Dermis microvascular lymphatic vessel endothelial cell (primary cell): ENCODE data around the gene SPACA6. TPM values are rescaled to one million over a fixed set of nuclear protein-coding genes. Genes with fewer than 3 reads are reported as not detected.
A peak's percentile ranks its signal among the peaks of the same experiment; 100 is the strongest.

Source experiments
- DNase-seq, 2 donors: peaks; one replicate each; pipeline versions ENCODE4 v3.0.0 to v3.0.0-alpha.2; 2010; ENCODE audit warnings: low read depth in 2 of 2
- total RNA-seq: library from RNA; depleted of rRNA; stranded (reverse); fragments of >200 nt; gene quantifications from 2 replicates; pipeline ENCODE4 v1.2.1, GENCODE V29; 2014

SPACA6 gene
- total RNA-seq, 1 donor from 2014 or later: 3.5 TPM

DNA sequence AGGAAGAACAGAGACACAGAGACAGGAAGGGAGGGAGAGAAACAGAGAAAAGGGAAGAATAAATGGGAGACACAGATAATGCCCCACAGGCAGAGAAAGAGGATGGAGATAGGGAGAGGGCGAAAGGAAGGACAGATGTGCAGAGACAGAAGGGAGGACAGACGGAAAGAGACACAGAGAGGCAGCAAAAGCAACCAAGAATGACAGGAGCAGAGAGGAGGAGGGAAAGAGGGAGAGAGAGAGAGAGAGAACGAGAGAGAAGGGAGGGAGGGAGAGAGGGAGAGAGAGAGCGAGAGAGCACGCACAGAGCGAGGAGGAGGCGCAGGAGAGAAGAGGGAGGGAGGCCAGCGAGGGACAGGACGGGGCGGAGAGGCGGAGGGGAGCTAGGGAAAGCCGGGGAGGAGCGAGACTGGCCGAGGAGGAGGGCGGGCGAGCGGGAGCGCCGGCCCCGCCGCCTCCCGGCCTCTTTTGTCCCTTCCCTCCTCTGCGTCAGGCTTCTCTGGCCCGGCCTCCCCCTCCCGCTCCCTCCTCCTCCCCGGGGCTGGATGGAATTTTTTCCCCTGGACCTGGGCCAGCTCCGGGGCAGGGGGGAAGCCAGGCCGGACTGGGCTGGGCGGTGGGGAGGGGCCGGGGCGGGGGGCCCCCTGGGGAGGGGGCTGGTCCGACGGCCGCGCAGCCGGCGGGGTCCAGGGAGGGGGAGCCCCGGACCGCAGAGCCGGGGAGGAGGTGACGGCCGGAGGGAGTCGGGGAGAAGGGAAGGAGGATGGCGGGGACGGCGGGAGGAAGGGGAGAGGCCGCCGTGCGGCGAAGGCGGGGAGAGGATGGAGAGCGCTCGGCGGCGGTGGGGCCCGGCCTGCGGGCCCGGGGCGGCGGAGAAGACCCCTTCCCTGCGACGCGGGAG lies 4.2 kb upstream of the SPACA6 start:
- DNase-seq: peak; percentile 79 to 97

DNA sequence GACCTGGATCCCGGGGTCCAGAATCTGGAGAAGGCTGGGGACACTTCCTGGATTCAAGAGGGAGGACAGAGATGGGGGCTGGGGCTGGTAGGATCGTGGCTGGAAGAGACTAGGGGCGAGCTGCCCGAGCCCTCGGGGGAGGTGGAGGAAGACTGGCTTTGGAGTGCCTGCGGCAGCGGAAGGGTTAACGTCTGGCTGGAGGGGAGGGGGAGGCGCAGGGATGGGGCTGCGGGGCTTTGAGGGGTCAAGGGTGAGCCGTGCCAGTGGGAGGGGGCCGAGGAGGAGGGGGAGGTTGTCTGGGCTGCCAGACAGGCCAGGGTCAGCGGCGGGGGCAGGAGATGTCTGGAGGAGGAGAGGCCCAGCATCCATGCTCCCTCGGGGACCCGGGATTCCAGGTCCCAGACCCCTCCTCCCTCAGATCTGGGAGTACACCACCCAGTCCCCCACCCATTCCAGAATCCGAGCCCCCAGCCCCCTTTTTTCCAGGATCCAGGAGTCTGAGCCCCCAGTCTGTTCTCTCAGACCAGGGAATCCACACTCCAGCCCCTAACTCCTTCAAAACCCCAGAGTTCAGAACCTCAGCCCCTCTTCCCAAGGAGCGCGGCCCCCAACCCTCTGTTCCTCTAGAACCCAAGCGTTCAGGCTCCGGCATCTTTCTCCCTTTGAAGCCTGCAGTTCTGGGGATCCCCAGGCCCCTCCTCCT lies 3.2 kb upstream of the SPACA6 start:
- peak in 1 of 2 donors; percentile 40 for DNase-seq

DNA sequence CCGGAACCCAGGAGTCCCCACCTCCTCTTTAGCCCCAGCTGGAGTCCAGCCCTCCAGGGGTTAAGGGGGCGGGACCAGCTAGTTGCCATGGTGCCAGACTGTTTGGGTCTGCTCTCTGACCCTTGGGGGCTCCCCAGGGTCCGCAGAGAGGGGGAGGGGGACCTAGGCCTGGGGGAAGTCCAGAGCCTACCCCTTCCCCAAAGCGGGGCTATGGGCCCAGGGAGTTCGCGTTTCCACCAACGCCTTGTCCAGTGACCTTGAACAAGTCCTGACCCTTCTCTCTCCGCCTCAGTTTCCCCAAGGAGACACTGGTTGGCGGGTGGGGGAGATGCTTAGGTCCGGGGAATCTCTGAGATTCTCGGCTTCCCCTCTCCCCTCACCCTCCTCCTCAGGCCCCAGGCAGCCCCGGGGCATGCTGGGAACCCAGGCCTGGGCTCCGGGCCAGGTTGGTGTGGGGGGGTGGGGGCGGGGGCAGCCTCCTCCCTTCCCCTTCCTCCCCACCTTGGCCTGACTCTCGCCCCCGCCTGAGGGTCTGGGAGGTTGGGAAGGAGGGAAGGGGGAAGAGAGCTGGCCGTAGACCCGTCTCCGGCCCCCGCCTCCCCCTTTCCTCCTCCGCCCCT lies 2.6 kb upstream of the SPACA6 start:
- DNase-seq: peak; percentile 33 to 81

DNA sequence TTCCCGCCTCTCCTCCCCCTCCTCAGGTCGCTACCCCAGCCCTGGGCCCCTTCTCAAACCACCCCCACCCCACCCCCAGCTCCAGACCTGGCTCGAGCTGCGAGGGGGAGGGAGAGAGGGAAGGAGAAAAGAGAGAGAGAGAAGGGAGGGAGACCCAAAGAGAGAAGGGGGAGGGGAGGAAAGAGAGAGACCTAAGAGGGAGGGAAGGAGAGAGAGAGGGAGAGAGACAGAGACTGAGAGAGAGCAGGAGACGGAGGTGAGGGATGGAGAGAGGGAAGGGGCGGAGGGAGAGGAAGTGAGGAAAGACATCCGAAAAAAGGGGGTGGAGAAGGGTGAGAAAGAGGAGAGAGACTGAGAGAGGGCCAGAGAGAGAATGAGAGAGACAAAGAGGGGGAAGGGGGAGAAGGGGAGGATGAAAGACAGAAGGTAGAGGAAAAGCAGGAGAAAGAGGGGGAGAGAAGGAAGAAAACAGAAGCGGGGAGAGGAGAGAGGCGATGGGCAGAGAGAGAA lies 2.0 kb upstream of the SPACA6 start:
- DNase-seq: peak in 1 of 2 donors; percentile 19

DNA sequence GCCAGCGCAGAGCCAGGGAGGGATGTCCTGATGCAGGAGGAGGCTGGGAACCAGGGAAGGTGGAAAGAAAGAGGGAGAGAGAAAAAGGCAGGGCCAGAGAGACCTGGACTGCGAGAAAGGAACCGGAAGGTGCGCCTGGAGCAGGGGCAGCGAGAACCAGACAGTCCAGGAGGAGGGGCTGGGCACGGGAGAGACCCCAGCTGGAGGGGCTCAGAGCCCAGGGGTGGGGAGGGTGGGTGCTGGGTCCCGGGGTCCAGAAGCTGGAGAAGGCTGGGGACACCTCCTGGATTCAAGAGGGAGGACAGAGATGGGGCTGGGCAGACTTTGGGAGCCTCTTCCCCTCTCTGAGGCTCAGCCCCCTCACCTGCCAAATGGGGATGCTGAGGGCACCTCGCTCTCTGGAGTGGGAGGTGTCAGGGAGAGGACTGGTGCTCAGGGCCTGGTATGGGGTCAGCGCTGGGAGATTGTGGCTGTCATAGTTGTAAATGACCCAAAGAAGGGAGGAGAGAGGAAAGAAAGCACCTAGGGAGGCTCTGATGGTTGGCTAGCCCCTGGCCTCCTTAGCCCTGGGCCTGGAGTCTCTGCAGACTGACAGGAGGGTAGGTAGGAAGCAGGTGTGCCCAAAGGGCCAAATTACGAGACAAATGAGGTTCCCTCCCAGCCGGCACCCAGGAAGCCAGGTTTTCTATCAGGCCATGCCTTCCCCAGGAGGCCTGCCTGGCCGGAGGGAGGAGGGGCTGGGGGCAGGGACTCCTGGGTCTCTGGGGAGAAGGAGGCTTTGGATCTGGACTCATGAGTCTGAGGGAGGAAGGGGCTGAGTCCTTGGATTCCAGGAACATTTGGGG lies 1.3 kb upstream of the SPACA6 start:
- DNase-seq: no peak

DNA sequence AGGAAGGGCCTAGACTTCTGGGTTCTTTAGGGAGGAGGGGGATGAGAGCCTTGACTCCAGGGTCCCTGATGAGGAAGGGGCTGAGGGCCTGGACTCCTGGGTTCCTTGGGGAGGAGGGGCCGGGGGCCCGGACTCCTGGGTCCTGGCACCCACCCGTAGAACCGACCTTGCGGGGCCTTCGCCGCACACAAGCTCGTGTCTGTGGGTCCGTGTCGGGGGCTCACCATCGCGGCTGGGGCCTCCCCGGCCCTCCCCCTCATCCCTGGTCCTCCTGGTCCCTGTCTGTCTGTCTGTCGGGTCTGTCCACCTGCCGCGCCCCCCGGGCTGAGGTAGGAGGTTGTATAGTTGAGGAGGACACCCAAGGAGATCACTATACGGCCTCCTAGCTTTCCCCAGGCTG lies 662 bp upstream of the SPACA6 start:
- no peak for DNase-seq

DNA sequence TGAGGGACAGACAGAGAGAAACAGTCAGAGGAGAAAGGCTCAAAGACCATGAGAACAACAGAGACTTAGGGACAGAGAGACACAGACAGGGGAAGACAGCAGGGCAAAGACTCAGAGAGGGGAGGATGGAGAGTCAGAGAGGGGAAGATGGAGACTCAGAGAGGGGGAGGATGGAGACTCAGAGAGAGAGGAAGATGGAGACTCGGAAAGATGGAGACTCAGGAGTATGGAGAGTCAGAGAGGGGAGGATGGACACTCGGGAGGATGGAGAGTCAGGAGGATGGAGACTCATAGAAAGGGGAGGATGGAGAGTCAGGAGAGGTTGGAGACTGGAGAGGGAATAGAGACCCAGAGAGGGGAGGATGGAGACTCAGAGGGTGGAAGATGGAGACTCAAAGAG lies 689 bp downstream of the SPACA6 start:
- DNase-seq: no peak

DNA sequence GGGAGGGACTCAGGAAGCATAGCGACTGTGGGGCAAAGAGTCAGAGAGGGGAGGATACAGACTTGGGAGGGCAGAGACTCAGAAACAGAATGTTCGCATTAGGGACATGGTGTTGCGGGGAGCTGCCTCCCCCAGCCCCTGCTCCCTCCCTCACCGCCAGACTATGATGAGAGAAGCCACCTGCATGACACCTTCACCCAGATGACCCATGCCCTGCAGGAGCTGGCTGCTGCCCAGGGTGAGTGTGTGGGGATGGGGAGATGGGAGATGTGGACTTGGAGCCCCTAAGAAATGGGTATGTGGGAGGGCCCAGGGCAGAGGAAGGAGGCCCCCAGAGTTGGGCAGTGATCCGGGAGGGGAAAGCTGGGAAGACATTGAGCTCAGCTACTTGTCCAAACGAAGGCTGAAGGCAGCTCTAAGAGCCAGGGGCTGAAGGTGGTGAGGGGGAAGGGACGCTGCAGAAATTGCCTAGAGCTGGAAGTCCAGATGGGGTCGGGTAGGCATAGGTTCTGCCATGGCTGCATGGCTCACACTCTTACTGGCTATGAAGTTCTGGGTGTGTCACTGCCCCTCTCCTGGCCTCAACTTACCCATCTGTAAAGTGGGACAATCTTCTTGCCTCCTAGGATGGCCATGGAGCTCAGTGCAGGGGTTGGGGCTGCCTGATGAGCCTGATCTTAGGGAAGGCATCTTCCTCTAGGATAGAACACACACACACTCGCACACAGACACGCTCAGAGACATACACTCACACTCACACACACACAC lies 1.4 kb downstream of the SPACA6 start:
- DNase-seq: no peak

DNA sequence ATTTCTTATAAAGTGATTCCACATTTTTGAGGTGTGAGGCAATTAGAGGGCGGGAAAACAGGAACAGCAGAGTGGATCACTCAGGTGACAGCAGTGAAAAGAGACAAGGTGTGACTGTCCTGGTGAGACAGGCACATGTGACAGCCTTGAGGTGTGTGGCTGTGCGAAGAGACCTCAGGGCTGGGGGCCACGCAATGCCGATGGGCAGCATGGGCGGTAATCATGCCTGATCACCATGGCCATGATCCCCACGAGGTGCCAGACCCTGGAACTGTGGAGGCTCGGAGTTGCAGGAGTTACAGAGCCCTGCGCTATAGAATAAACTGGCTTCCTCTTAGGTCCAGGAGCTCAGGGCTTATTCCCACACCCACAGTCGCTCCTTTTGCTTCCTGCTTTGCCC lies 2.0 kb downstream of the SPACA6 start:
- DNase-seq: no peak

DNA sequence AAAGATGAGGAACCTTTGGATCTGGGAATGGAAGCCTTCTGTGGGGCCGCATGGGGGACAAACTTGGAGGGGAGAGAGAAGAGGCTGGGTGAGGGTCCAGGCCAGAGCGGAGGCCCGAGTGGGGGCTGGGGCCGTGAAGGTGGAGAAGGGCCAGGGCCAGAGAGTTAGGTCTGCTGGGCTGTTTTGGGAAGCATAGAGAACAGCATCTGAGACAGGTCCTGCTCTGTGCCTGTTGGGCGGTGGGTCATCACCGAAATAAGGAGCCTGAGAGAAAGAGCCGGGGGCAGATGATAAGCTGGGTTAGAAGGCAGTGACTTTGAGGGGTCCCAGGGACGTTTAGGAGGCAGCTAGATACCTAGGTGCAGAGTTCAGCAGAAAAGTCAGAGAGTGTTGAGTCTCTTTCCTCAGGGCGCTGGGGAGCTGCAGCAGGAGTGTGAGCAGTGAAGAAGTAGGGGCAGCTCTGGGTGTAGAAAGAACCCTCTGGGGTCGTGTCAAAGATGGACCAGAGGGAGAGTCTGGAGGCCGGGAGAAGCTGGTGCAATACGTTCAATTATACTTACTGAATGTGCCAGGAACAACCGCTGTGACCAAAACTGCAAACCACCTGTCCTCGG lies 2.7 kb downstream of the SPACA6 start:
- no peak for DNase-seq

DNA sequence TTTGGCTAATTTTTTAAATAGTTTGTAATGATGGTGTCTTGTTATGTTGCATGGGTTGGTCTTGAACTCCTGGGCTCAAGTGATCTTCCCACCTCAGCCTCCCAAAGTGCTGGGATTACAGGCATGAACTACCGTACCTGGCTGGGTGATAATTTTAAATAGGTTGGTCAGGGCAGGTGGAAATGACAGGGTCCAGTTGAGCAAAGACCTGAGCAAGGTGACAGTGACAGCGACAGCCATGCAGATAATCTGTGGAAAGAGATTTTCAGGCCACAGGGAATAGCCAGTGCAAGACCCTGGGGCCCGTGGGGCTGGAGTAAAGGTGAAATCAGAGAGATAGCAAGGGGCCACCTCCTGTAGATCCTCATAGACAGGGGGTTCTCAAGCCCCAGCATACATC lies 3.5 kb downstream of the SPACA6 start:
- no peak for DNase-seq

DNA sequence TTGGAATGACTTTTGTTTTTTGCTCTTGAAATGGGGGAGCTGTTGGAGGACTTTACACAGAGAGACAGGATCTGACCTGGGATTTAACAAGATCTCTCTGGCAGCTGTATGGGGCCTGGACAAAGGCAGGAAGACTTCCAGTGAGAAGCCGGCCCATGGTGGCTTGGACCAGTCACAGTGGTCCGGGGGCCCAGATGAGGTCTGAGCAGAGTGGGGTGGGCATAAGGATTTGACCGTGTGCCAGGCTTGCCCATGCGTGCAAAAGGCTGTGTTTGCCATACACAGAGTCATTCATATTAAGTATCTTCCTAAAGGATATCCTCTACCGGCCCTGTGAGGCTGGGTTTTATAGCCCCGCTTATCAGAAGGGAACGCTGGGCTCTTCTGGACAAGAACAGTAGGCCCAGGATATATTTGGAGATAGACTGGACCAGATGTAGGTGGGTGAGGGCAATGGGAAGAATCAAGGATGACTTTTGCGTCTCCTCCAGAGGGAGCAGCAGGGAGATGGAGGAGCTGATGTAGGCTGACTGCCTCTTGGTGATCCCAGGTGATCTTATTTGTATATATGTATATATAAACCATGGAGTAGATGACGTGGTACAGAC lies 4.1 kb downstream of the SPACA6 start:
- no peak for DNase-seq

DNA sequence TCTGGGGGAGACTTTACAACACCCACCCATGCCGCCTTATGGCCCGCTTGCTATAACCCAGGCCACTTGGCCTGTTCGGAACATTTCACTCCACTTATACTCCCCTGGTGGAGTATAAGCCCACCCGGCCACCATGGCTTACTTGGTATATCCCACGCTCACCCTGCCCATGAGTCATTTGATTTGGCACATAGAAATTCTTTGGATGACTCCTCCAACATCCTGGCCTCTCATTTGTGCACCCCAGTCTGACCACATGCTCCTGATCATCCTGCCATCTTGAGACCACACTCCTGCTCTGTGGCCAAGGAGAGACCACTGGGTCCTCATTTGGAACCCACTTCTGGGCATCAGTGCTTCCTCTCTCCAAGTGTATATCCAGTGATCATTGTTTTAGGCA lies 5.2 kb downstream of the SPACA6 start:
- DNase-seq: peak in 1 of 2 donors; percentile 18

DNA sequence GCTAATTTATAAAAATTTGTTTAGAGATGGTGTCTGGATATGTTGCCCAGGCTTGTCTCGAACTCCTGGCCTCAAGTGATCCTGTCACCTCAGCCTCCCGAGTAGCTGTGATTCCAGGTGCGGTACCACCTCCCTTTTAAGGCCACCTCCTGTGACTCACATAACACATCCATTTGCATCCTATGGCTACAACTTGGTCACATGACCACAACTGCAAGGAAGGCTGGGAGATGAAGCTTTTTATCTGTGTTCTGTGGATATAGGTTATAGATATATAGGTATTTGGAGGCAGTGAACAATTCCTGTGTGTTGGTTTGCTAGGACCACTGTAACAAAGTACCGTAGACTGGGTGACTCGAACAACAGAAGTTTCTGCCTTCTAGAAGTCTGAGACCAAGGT lies 6.0 kb downstream of the SPACA6 start:
- no peak for DNase-seq

DNA sequence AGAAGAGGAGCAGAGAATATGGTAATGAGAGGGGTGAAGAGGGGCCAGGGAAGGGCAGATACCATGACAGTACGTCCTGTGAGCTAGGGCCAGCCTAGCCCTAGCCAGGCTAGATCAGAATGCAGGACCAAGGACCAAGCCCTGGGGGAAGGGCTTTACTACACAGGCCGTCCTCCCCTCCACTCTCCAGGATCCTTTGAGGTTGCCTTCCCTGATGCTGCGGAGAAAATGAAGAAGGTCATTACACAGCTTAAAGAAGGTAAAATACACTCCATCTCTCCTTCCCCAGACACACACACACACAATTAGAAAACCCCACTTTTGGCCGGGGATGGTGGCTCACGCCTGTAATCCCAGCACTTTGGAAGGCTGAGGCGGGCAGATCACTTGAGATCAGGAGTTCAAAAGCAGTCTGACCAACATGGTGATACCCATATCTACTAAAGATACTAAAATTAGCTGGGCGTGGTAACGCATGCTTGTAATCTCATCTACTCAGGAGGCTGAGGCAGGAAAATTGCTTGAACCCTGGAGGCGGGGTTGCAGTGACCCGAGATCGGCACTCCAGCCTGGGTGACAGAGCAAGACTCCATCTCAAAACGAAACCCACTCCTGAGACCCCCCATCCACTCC lies 8.5 kb downstream of the SPACA6 start:
- no peak for DNase-seq

DNA sequence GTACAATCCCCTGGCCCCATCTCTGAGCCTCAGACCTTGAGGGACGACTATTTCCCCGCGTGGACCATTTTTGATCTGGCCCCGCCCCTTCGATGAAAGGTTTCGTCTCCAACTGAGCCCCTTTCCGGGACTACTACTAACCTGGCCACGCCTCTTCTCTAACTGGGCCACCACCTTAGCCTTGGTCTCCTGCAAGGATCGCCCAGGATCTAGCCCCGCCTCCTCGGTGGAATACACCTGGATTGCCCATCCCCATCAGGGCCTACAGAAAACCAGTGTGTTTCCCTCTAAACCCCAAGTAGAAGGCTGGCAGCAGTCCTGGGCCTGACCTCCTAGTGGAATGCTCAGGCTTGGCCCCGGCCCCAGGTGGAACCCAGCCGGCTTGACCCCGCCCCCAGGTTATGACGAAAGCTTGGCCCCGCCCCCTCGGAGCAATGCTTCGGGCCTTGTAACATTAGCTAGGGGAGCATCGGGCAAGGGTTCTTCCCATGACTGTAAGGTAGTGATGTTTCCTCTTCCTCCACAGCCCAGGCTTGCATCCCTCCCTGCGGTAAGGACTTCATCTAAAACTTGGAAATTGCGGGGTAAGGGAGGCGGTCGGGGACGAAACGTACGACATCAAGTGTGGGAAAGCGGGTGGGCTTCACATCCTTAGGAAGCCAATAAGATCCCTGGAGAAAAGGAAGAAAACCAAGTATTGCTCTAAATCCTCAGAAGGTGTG lies 9.1 kb downstream of the SPACA6 start:
- DNase-seq: peak; percentile 9 to 41

DNA sequence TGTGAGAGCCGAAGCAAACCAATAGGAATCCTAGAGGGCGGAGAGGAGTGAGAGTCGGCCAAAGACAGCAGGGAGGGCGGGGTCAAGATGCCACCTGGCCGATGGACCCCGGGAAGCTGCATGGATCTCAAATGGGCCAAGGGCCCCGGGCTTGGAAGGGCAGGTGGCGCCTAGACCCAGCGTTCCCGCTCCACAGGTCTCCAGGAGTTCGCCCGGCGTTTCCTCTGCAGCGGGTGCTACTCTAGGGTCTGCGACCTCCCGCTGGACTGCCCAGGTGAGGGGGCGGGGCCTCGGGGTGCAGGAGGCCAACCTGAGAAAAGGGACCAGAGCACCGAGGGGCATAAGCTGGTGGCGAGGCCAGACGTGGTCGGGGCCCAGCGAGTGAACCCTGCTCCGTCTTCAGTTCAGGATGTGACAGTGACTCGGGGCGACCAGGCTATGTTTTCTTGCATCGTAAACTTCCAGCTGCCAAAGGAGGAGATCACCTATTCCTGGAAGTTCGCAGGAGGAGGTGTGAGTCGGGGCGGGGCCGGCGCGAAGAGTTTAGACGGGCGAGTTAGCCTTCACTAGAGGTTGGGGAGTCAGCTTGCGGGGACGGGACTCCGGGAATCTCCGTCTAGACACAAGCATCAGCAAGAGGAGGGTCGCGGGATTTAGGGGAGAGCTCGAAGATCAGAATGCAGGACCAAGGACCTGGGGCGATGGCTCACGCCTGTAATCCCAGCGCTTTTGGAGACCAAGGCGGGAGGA lies 9.9 kb downstream of the SPACA6 start:
- DNase-seq: no peak
